GM21825 (cell line): ENCODE data around the gene DISP1.

Experiments
- ATAC-seq: cut with Tn5 transposase; IDR thresholded peaks from one replicate; pipeline ENCODE4 v1.9.1; 2021; ENCODE audit warnings: mild to moderate bottlenecking, moderate library complexity; ENCODE audit not compliant: unreplicated experiment

DISP1 gene

GRCh38 chr1:222861062-222861461, 46.2 kb downstream of the DISP1 start:
- ATAC-seq: no peak
